Inflammatory macrophage treated with lipopolysaccharide for 4 hours (primary cell): ENCODE measurements around the gene BCL2.
A peak's percentile ranks its signal among the peaks of the same experiment; 100 is the strongest.

Experiments
- DNase-seq: peaks from one replicate; pipeline ENCODE4 v3.0.0-alpha.2; 2020

BCL2 gene

GRCh38 chr18:63284827-63285733 lies 34.5 kb downstream of the BCL2 start:
- DNase-seq, result no peak

GRCh38 chr18:63284173-63284799 lies 35.3 kb downstream of the BCL2 start:
- DNase-seq, result no peak

GRCh38 chr18:63283305-63284094 lies 36.1 kb downstream of the BCL2 start:
- DNase-seq, result no peak

GRCh38 chr18:63282793-63283192 lies 36.8 kb downstream of the BCL2 start:
- no peak for DNase-seq

GRCh38 chr18:63273222-63273927 lies 46.2 kb downstream of the BCL2 start:
- DNase-seq, result no peak

- DNase-seq, result no peak
Measured at GRCh38 chr18:63272638-63273037, 46.9 kb downstream of the BCL2 start.

GRCh38 chr18:63271881-63272299 lies 47.7 kb downstream of the BCL2 start:
- peak; percentile 66 for DNase-seq

GRCh38 chr18:63271148-63271547 lies 48.4 kb downstream of the BCL2 start:
- DNase-seq, result no peak

GRCh38 chr18:63267975-63268721 lies 51.4 kb downstream of the BCL2 start:
- DNase-seq, result no peak

- DNase-seq, result peak; percentile 49
Measured at GRCh38 chr18:63266888-63267790, 52.4 kb downstream of the BCL2 start.

- no peak for DNase-seq
Measured at GRCh38 chr18:63265326-63265725, 54.2 kb downstream of the BCL2 start.

- DNase-seq, result no peak
Measured at GRCh38 chr18:63264871-63265270, 54.7 kb downstream of the BCL2 start.

GRCh38 chr18:63263444-63263843 lies 56.1 kb downstream of the BCL2 start:
- DNase-seq, result no peak

GRCh38 chr18:63262369-63263335 lies 56.9 kb downstream of the BCL2 start:
- peak; percentile 33 for DNase-seq

GRCh38 chr18:63261029-63261428 lies 58.5 kb downstream of the BCL2 start:
- DNase-seq, result no peak

GRCh38 chr18:63260380-63260754 lies 59.2 kb downstream of the BCL2 start:
- no peak for DNase-seq

GRCh38 chr18:63259567-63260379 lies 59.8 kb downstream of the BCL2 start:
- DNase-seq, result no peak

GRCh38 chr18:63258749-63259566 lies 60.6 kb downstream of the BCL2 start:
- DNase-seq, result no peak
